Neuronal stem cell (in vitro differentiated cells): ENCODE results near the gene DEK.
A peak's percentile ranks its signal among the peaks of the same experiment; 100 is the strongest.

Source experiments
- DNase-seq: peaks from one replicate; pipeline ENCODE4 v3.0.0-alpha.2; 2013; ENCODE audit warnings: low spot score
- H2AFZ ChIP-seq: one replicate; pipeline ENCODE4 v1.6.1; 2013; ENCODE audit warnings: mild to moderate bottlenecking, low read length, inconsistent platforms
- H2AK5ac ChIP-seq: 2 replicates; pipeline ENCODE4 v1.6.1; 2013; ENCODE audit warnings: low read depth, mild to moderate bottlenecking, inconsistent platforms, low read length, moderate library complexity, mixed read lengths
- H2BK120ac ChIP-seq: 2 replicates; pipeline ENCODE4 v1.6.1; 2013; ENCODE audit warnings: low read depth, mild to moderate bottlenecking, inconsistent platforms, low read length, moderate library complexity, mixed read lengths
- H2BK12ac ChIP-seq: one replicate; pipeline ENCODE4 v1.6.1; 2013; ENCODE audit warnings: low read length, inconsistent platforms
- H2BK15ac ChIP-seq: 2 replicates; pipeline ENCODE4 v1.6.1; 2013; ENCODE audit warnings: mild to moderate bottlenecking, low read length, inconsistent platforms, mixed read lengths
- H2BK5ac ChIP-seq: one replicate; pipeline ENCODE4 v1.6.1; 2013; ENCODE audit warnings: inconsistent platforms, mild to moderate bottlenecking, low read length, moderate library complexity
- H3K14ac ChIP-seq: one replicate; pipeline ENCODE4 v1.6.1; 2013; ENCODE audit warnings: low read length, inconsistent platforms
- H3K18ac ChIP-seq: 2 replicates; pipeline ENCODE4 v1.6.1; 2013; ENCODE audit warnings: low read length, inconsistent platforms
- H3K23ac ChIP-seq: 2 replicates; pipeline ENCODE4 v1.6.1; 2013; ENCODE audit warnings: low read depth, mild to moderate bottlenecking, mixed read lengths, low read length, inconsistent platforms; ENCODE audit not compliant: poor library complexity
- H3K27ac ChIP-seq: replicated peaks from 3 replicates; pipeline ENCODE4 v1.5.1; 2013; ENCODE audit warnings: low read length, inconsistent platforms
- H3K27me3 ChIP-seq, 3 experiments: 2 replicates each; pipeline ENCODE4 v1.6.1; 2013; ENCODE audit warnings: low read length in 3 of 3, mild to moderate bottlenecking in 2 of 3, inconsistent platforms in 1 of 3, low read depth in 1 of 3, mixed read lengths in 1 of 3, moderate library complexity in 1 of 3; ENCODE audit not compliant: control insufficient read depth in 3 of 3, insufficient read depth in 3 of 3
- H3K36me3 ChIP-seq, 2 donors: replicated peaks in 1 of 2; 2 replicates each; pipeline ENCODE4 v1.6.1; 2013; ENCODE audit warnings: low read length in 2 of 2; ENCODE audit not compliant: control insufficient read depth in 2 of 2, insufficient read depth in 2 of 2
- H3K4ac ChIP-seq: 2 replicates; pipeline ENCODE4 v1.6.1; 2013; ENCODE audit warnings: inconsistent platforms, mild to moderate bottlenecking, low read length, moderate library complexity
- H3K4me1 ChIP-seq, 2 donors: 1 replicate in 1 of 2; 2 replicates in 1 of 2; pipeline ENCODE4 v1.6.1; 2013; ENCODE audit warnings: low read length in 2 of 2, low read depth in 1 of 2; ENCODE audit not compliant: control insufficient read depth in 2 of 2, insufficient read depth in 1 of 2
- H3K4me2 ChIP-seq: one replicate; pipeline ENCODE4 v1.6.1; 2013; ENCODE audit warnings: mild to moderate bottlenecking, low read length, inconsistent platforms; ENCODE audit not compliant: insufficient read depth, poor library complexity, severe bottlenecking
- H3K4me3 ChIP-seq, 2 donors: 2 replicates each; pipeline ENCODE4 v1.5.1; 2013; ENCODE audit warnings: low read length in 2 of 2, mild to moderate bottlenecking in 2 of 2, inconsistent platforms in 1 of 2, moderate library complexity in 1 of 2
- H3K79me1 ChIP-seq: one replicate; pipeline ENCODE4 v1.6.1; 2013; ENCODE audit warnings: low read depth, mild to moderate bottlenecking, inconsistent platforms, low read length, moderate library complexity
- H3K9ac ChIP-seq: one replicate; pipeline ENCODE4 v1.6.1; 2013; ENCODE audit warnings: mild to moderate bottlenecking, low read depth, low read length, inconsistent platforms; ENCODE audit not compliant: poor library complexity
- H3K9me3 ChIP-seq, 2 donors: replicated peaks in 1 of 2; 2 replicates each; pipeline versions ENCODE3 to v1.6.1; 2013; ENCODE audit warnings: low read length in 2 of 2, mild to moderate bottlenecking in 2 of 2, inconsistent platforms in 1 of 2, low read depth in 1 of 2, mixed read lengths in 1 of 2, moderate library complexity in 1 of 2; ENCODE audit not compliant: control insufficient read depth in 2 of 2, insufficient read depth in 1 of 2
- H4K8ac ChIP-seq: one replicate; pipeline ENCODE4 v1.6.1; 2013; ENCODE audit warnings: low read depth, mild to moderate bottlenecking, inconsistent platforms, low read length, moderate library complexity
- H4K91ac ChIP-seq: one replicate; pipeline ENCODE4 v1.6.1; 2013; ENCODE audit warnings: low read length, low read depth, mild to moderate bottlenecking, inconsistent platforms; ENCODE audit not compliant: poor library complexity
- WGBS, 2 donors: extraction: QIAGEN DNeasy Blood & Tissue Kit; methylation state at CpG; one replicate each; pipeline ENCODE4 v1.1.7; 2013; ENCODE audit warnings: missing lambda C conversion rate in 2 of 2, mixed read lengths in 1 of 2; ENCODE audit not compliant: insufficient read length in 2 of 2, insufficient replicate concordance in 1 of 2; ENCODE audit errors: extremely low coverage in 2 of 2; 5-methylcytosine and 5-hydroxymethylcytosine counted together

Gene DEK

GRCh38 chr6:18280084-18280483, 15.8 kb upstream of the DEK start:
- H3K14ac ChIP-seq: no peak overlapping the region
- H2BK15ac ChIP-seq: no peak overlapping the region
- no peak overlapping the region for H4K8ac ChIP-seq
- no peak overlapping the region for H2BK5ac ChIP-seq
- H3K27me3 ChIP-seq: peaks cover 11 to 42% (median 22%) of the 10 kb centered on the region in 3 experiments
- no peak for DNase-seq
- no peak overlapping the region for H2BK120ac ChIP-seq
- H3K23ac ChIP-seq: no peak overlapping the region
- no peak overlapping the region for H3K27ac ChIP-seq
- H3K4me3 ChIP-seq: no peak overlapping the region
- peaks cover 8 to 11% of the 10 kb centered on the region in 2 donors for H3K4me1 ChIP-seq
- no peak overlapping the region for H2BK12ac ChIP-seq
- no peak overlapping the region for H2AFZ ChIP-seq
- H3K36me3 ChIP-seq: no peaks in the 10 kb centered on the region
- no peak overlapping the region for H2AK5ac ChIP-seq
- no peaks in the 10 kb centered on the region for H3K79me1 ChIP-seq
- no peak overlapping the region for H3K18ac ChIP-seq
- H3K4me2 ChIP-seq: no peak overlapping the region
- no CpG with 5 or more reads among the region's 6 CpGs for WGBS, 2 donors
- no peak overlapping the region for H4K91ac ChIP-seq
- H3K9ac ChIP-seq: no peak overlapping the region
- peaks cover 0 to 4% of the 10 kb centered on the region in 2 donors for H3K9me3 ChIP-seq
- no peak overlapping the region for H3K4ac ChIP-seq

GRCh38 chr6:18279422-18279821, 15.1 kb upstream of the DEK start:
- Histone ChIP-seq H3K9me3 (peaks cover 0 to 4% of the 10 kb centered on the region in 2 donors), H3K36me3 (no peaks in the 10 kb centered on the region), H2BK15ac (no peak overlapping the region), H4K8ac (no peak overlapping the region), H2BK12ac (no peak overlapping the region), H2AFZ (no peak overlapping the region), H3K23ac (no peak overlapping the region), H2AK5ac (no peak overlapping the region), H3K4me1 (peaks cover 7 to 11% of the 10 kb centered on the region in 2 donors), H4K91ac (no peak overlapping the region), H3K4me2 (no peak overlapping the region), H3K4me3 (no peak overlapping the region), H3K4ac (no peak overlapping the region), H3K18ac (no peak overlapping the region), H2BK5ac (no peak overlapping the region), H2BK120ac (no peak overlapping the region), H3K27me3 (peaks cover 11 to 45% (median 22%) of the 10 kb centered on the region in 3 experiments), H3K14ac (no peak overlapping the region), H3K79me1 (no peaks in the 10 kb centered on the region), H3K27ac (no peak overlapping the region), H3K9ac (no peak overlapping the region)
- WGBS, 2 donors: no CpG with 5 or more reads among the region's 3 CpGs
- no peak for DNase-seq

DNA sequence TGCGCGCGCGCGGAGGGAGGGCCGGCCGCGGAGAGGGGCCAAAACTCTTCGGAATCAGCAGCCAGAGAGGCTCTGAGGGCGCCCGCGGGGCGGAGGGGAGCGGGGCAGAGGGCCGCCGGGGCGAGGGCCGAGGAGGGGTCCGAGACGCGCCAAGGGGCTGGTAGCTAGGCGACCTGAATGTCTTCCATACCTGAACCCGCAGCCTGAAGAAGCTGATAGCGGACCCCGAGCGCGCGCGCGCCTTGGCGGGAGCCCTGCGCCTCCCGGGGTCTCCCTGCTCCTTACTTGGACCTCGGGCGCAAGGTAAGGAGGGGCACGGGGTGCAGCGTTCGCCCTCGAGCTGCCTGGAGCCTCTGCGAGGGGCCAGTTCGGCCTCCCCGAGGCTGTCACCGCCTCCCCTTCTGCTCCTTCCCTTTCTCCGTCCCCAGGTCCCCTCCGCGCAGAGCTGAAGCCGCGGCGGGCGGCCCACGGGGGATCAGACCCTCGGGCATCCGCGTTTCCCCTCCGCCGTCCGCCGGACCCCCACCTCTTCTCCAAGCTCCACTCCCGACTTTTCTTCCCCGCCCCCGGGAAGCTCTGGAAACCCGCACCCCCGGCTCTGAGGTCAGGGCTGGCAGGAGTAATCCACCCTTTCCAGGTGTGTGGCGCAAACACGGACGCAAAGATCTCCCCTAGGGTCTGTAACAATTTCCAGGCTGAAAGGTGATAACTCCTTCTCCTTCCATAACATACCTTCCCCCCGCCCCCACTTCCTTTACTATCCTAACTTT, 13.1 kb upstream of the DEK start:
- no CpG with 5 or more reads among the region's 67 CpGs for WGBS, 2 donors

GRCh38 chr6:18276610-18277236, 12.4 kb upstream of the DEK start:
- no peaks in the 10 kb centered on the region for H3K79me1 ChIP-seq
- H2BK5ac ChIP-seq: peak overlapping the region; percentile 42
- no peak overlapping the region for H3K9ac ChIP-seq
- no peak overlapping the region for H4K8ac ChIP-seq
- peaks cover 0 to 4% of the 10 kb centered on the region in 2 donors for H3K9me3 ChIP-seq
- peak overlapping the region; percentile 59 for H3K18ac ChIP-seq
- H2BK15ac ChIP-seq: no peak overlapping the region
- no peak overlapping the region for H4K91ac ChIP-seq
- H3K4me1 ChIP-seq: peaks cover 7 to 11% of the 10 kb centered on the region in 2 donors
- no peak overlapping the region for H2AK5ac ChIP-seq
- peak overlapping the region; percentile 93 for H2BK120ac ChIP-seq
- no peak for DNase-seq
- H3K27me3 ChIP-seq: peaks cover 11 to 45% (median 22%) of the 10 kb centered on the region in 3 experiments
- H3K4me2 ChIP-seq: peak overlapping the region; percentile 88
- H3K14ac ChIP-seq: no peak overlapping the region
- H3K27ac ChIP-seq: no peak overlapping the region
- no CpG with 5 or more reads among the region's 12 CpGs for WGBS, 2 donors
- peak overlapping the region; percentile 43 to 86 for H3K4me3 ChIP-seq
- no peak overlapping the region for H2BK12ac ChIP-seq
- H2AFZ ChIP-seq: peak overlapping the region; percentile 97
- no peaks in the 10 kb centered on the region for H3K36me3 ChIP-seq
- no peak overlapping the region for H3K23ac ChIP-seq
- no peak overlapping the region for H3K4ac ChIP-seq

More for the DNA sequence above, 13.1 kb upstream of the DEK start:
- H3K27ac ChIP-seq: no peak overlapping the region
- peak overlapping the region; percentile 88 for H3K4me2 ChIP-seq
- H4K91ac ChIP-seq: no peak overlapping the region
- H4K8ac ChIP-seq: no peak overlapping the region
- H2AK5ac ChIP-seq: no peak overlapping the region
- H3K18ac ChIP-seq: peak overlapping the region; percentile 85
- H3K9me3 ChIP-seq: peaks cover 0 to 4% of the 10 kb centered on the region in 2 donors
- H3K79me1 ChIP-seq: no peaks in the 10 kb centered on the region
- peak overlapping the region; percentile 86 for H3K14ac ChIP-seq
- H2AFZ ChIP-seq: peak overlapping the region; percentile 97
- H3K4me1 ChIP-seq: peaks cover 7 to 11% of the 10 kb centered on the region in 2 donors
- peaks cover 11 to 45% (median 22%) of the 10 kb centered on the region in 3 experiments for H3K27me3 ChIP-seq
- H2BK12ac ChIP-seq: no peak overlapping the region
- peak overlapping the region; percentile 72 for H3K9ac ChIP-seq
- H3K23ac ChIP-seq: peak overlapping the region; percentile 48
- no peak for DNase-seq
- H3K36me3 ChIP-seq: no peaks in the 10 kb centered on the region
- H3K4ac ChIP-seq: no peak overlapping the region
- peak overlapping the region; percentile 79 for H2BK15ac ChIP-seq
- H3K4me3 ChIP-seq: peak overlapping the region; percentile 43 to 86
- peak overlapping the region; percentile 42 for H2BK5ac ChIP-seq
- H2BK120ac ChIP-seq: peak overlapping the region; percentile 93
